Neural cell (in vitro differentiated cells): ENCODE measurements around the gene YPEL1.

Source experiments
- CTCF ChIP-seq: fragments of 450-650 bp; IDR thresholded peaks from 2 replicates; pipeline ENCODE4 v1.5.1; 2014; ENCODE audit warnings: antibody characterized with exemption, mild to moderate bottlenecking, moderate library complexity; ENCODE audit not compliant: poor library complexity, severe bottlenecking
- EP300 ChIP-seq: fragments of 450-650 bp; conservative IDR thresholded peaks from 2 replicates; pipeline ENCODE4 v1.6.1; 2014; ENCODE audit warnings: antibody characterized with exemption, mild to moderate bottlenecking, moderate library complexity; ENCODE audit not compliant: poor library complexity, severe bottlenecking
- EZH2 ChIP-seq: fragments of 200-600, 300-800 bp; shearing (Covaris generic), sonication (generic); IDR thresholded peaks from 2 replicates; pipeline ENCODE4 v1.6.1; 2014; ENCODE audit warnings: antibody characterized with exemption, low read length, borderline replicate concordance, mild to moderate bottlenecking; ENCODE audit not compliant: insufficient read depth, poor library complexity, severe bottlenecking
- RAD21 ChIP-seq: fragments of 450-650 bp; conservative IDR thresholded peaks from 2 replicates; pipeline ENCODE4 v1.6.1; 2014; ENCODE audit warnings: antibody characterized with exemption, mild to moderate bottlenecking, moderate library complexity
- REST ChIP-seq: IDR thresholded peaks from 2 replicates; pipeline ENCODE4 v1.6.1; 2012; ENCODE audit warnings: borderline replicate concordance
- SMC3 ChIP-seq: fragments of 450-650 bp; conservative IDR thresholded peaks from 2 replicates; pipeline ENCODE4 v1.6.1; 2014; ENCODE audit warnings: antibody characterized with exemption, mild to moderate bottlenecking, moderate library complexity; ENCODE audit not compliant: poor library complexity
- TAF1 ChIP-seq: IDR thresholded peaks from 2 replicates; pipeline ENCODE4 v1.6.1; 2012; ENCODE audit warnings: low read depth

- no peak for TF ChIP-seq RAD21
- no peak for TF ChIP-seq EP300
- no peak for TF ChIP-seq CTCF
- no peak for TF ChIP-seq TAF1
- no peak for TF ChIP-seq REST
- no peak for TF ChIP-seq SMC3
- TF ChIP-seq EZH2 = no peak
Measured at GRCh38 chr22:21691816-21692215, 43.8 kb downstream of the YPEL1 start.
